ENCODE data around the gene CALML3. TPM values are rescaled to one million over a fixed set of nuclear protein-coding genes. Genes with fewer than 3 reads are reported as not detected.
A peak's percentile ranks its signal among the peaks of the same experiment; 100 is the strongest.

Gene CALML3
- total and polyA plus RNA-seq, 2 of the 13 experiments (the other 11 are each of a cell fraction or from before 2014, with no cell fraction given): not detected

DNA sequence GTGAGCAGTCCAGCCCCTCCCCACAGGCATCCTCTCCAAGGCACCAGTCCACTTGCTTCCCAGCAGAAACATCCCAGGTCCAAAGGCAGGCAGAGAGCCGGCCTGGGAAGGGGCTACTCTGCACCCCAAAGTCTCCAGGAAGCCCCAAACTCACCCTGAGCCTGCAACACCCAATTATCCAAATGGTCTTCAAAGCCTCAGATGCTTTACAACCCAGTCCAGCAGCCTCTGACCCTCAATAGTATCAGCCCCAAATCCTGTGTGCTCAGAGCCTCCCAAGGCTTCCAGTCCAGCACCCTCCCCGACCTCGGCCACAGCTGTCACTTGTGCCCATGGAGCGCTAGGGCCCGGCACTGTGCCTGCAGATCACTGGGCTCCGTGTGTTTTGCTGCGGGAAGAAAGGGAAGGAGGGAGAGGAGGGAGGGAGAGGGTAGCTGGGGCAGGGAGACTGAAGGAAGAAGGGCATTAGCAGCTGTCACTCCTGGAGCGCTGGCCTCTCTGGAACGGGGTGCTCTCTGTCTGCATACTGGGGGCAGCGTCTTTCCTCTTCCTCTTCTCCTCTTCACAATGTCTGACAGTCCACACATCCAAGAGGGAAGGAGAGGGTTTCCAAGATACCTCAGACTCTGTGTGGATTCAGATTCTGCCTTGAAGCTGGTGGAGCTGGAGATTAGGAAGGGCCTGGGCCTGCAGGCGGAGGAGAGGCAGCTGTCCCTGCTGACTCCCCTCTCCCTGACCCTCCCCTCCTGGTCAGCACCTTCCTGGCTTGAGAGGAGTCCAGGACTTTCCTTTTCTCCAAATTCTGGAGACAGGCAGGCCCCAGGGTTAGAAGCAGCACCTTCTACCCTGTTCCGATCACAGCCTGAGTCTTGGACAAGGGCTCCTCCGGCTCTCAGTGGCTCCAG is 38.6 kb upstream of the CALML3 start:
- intact Hi-C loops (cut with micrococcal nuclease; ENCODE audit: unreplicated experiment): no loop called here
- Histone ChIP-seq H3K79me2 (ENCODE audit: insufficient read depth, low read length) (no peaks in the 10 kb centered on the region), H3K27ac (ENCODE audit: extremely low read length, insufficient read depth, low read length) (no peak overlapping the region), H3K4me3 (replicated peaks in 1 of 3; ENCODE audit: insufficient read depth in 1 of 3, low read depth in 2 of 3, low read length in 3 of 3) (peak overlapping the region in 1 of 3 experiments; percentile 25; a peak in 1 of 6 replicates), H3K4me2 (ENCODE audit: low read depth, low read length) (peak overlapping the region; percentile 40), H3K9me3 (ENCODE audit: low read length) (no peaks in the 10 kb centered on the region), H2AFZ (ENCODE audit: low read length) (no peak overlapping the region), H3K4me1 (ENCODE audit: insufficient read depth, low read length) (peaks cover 60% of the 10 kb centered on the region), H3K9ac (ENCODE audit: insufficient read depth, low read depth, low read length) (no peak overlapping the region; the same call in 1 of the 2 replicates), H4K20me1 (ENCODE audit: insufficient read depth, low read length) (no peaks in the 10 kb centered on the region), H3K36me3 (replicated peaks in 1 of 2; ENCODE audit: control insufficient read depth in 1 of 2, insufficient read depth in 2 of 2, low read length in 2 of 2) (no peaks in the 10 kb centered on the region), H3K27me3 (ENCODE audit: control insufficient read depth in 1 of 2, insufficient read depth in 2 of 2, low read length in 2 of 2) (peaks cover 2 to 36% of the 10 kb centered on the region in 2 experiments; a peak in 3 of 5 replicates)
- in situ Hi-C loops (cut with HindIII; ENCODE audit: extremely low pct_ligation_motif_present, low pct_unique_long_range_greater_than_20kb): no loop called here
- BruUV-seq (replicated peaks): no TSS peak
- CTCF ChIA-PET (ENCODE audit: low intra/inter-chr PET ratio, low total read pairs): no interaction called here
- FAIRE-seq (no peak), ATAC-seq (peak; percentile 61), DNase-seq (ENCODE audit: low spot score) (no peak)
- WGBS (ENCODE audit: low lambda C conversion rate): 24% methylated on average over 11 of the region's 13 CpGs
- no peak for TF ChIP-seq MAFG (CRISPR knock-in tag; IDR thresholded peaks at IDR 0.05)
- TF ChIP-seq, protein P1, sequence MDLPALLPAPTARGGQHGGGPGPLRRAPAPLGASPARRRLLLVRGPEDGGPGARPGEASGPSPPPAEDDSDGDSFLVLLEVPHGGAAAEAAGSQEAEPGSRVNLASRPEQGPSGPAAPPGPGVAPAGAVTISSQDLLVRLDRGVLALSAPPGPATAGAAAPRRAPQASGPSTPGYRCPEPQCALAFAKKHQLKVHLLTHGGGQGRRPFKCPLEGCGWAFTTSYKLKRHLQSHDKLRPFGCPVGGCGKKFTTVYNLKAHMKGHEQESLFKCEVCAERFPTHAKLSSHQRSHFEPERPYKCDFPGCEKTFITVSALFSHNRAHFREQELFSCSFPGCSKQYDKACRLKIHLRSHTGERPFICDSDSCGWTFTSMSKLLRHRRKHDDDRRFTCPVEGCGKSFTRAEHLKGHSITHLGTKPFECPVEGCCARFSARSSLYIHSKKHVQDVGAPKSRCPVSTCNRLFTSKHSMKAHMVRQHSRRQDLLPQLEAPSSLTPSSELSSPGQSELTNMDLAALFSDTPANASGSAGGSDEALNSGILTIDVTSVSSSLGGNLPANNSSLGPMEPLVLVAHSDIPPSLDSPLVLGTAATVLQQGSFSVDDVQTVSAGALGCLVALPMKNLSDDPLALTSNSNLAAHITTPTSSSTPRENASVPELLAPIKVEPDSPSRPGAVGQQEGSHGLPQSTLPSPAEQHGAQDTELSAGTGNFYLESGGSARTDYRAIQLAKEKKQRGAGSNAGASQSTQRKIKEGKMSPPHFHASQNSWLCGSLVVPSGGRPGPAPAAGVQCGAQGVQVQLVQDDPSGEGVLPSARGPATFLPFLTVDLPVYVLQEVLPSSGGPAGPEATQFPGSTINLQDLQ (CRISPR knock-in tag; IDR thresholded peaks at IDR 0.05): no peak
- TF ChIP-seq ZNF891 (CRISPR knock-in tag; IDR thresholded peaks at IDR 0.05): 0 out of 2 replicates have a peak, but pooled peaks have one; percentile 19
- TF ChIP-seq RELA (CRISPR knock-in tag; IDR thresholded peaks at IDR 0.05): no peak
- TF ChIP-seq HOXA7 (CRISPR knock-in tag; IDR thresholded peaks at IDR 0.05): no peak
- peak; percentile 15; the same call in 1 of the 2 replicates for TF ChIP-seq SALL1 (CRISPR knock-in tag; IDR thresholded peaks at IDR 0.05)
- POLR2A ChIA-PET: interaction anchor here (0.8 kb wide), 1 partner anchor 63 kb away, joined by 3 read pairs; no protein-coding TSS in a partner anchor

Measured in HepG2 (cell line).